ENCODE measurements around the gene PLXDC1. TPM values are rescaled to one million over a fixed set of nuclear protein-coding genes. Genes with fewer than 3 reads are reported as not detected.

The PLXDC1 gene
- total RNA-seq, 1 donor from 2014 or later = 0.28 TPM

GRCh38 chr17:39084558-39084957 lies 66.9 kb downstream of the PLXDC1 start:
- Mint-ChIP-seq H3K4me1 (peaks cover 4% of the 10 kb centered on the region), H3K27ac (ENCODE audit: unreplicated experiment) (no peak overlapping the region), H3K27me3 (ENCODE audit: low read depth) (no peaks in the 10 kb centered on the region), H3K4me3 (no peak overlapping the region), H3K9me3 (no peaks in the 10 kb centered on the region), H3K36me3 (ENCODE audit: low read depth) (no peaks in the 10 kb centered on the region)
- TF ChIP-seq CTCF (conservative IDR thresholded peaks at IDR 0.05) = no peak
- no peak for DNase-seq (ENCODE audit: low read depth, low spot score)

GRCh38 chr17:39083270-39083669 lies 68.2 kb downstream of the PLXDC1 start:
- Mint-ChIP-seq H3K9me3 (no peaks in the 10 kb centered on the region), H3K36me3 (ENCODE audit: low read depth) (no peaks in the 10 kb centered on the region), H3K27ac (ENCODE audit: unreplicated experiment) (no peak overlapping the region), H3K4me1 (peaks cover 4% of the 10 kb centered on the region), H3K27me3 (ENCODE audit: low read depth) (no peaks in the 10 kb centered on the region), H3K4me3 (no peak overlapping the region)
- no peak for TF ChIP-seq CTCF (conservative IDR thresholded peaks at IDR 0.05)
- DNase-seq (ENCODE audit: low read depth, low spot score) = no peak

GRCh38 chr17:39082482-39082881 lies 69.0 kb downstream of the PLXDC1 start:
- no peak overlapping the region for H3K27ac Mint-ChIP-seq (ENCODE audit: unreplicated experiment)
- no peak for TF ChIP-seq CTCF (conservative IDR thresholded peaks at IDR 0.05)
- H3K4me1 Mint-ChIP-seq = peaks cover 4% of the 10 kb centered on the region
- H3K9me3 Mint-ChIP-seq = no peaks in the 10 kb centered on the region
- no peak overlapping the region for H3K4me3 Mint-ChIP-seq
- no peaks in the 10 kb centered on the region for H3K36me3 Mint-ChIP-seq (ENCODE audit: low read depth)
- H3K27me3 Mint-ChIP-seq (ENCODE audit: low read depth) = no peaks in the 10 kb centered on the region
- no peak for DNase-seq (ENCODE audit: low read depth, low spot score)

GRCh38 chr17:39081851-39082250 lies 69.6 kb downstream of the PLXDC1 start:
- TF ChIP-seq CTCF (conservative IDR thresholded peaks at IDR 0.05) = no peak
- DNase-seq (ENCODE audit: low read depth, low spot score) = no peak
- Mint-ChIP-seq H3K9me3 (no peaks in the 10 kb centered on the region), H3K27me3 (ENCODE audit: low read depth) (no peaks in the 10 kb centered on the region), H3K36me3 (ENCODE audit: low read depth) (no peaks in the 10 kb centered on the region), H3K27ac (ENCODE audit: unreplicated experiment) (no peak overlapping the region), H3K4me3 (no peak overlapping the region), H3K4me1 (peaks cover 4% of the 10 kb centered on the region)

GRCh38 chr17:39080421-39081078 lies 70.9 kb downstream of the PLXDC1 start:
- DNase-seq (ENCODE audit: low read depth, low spot score) = no peak
- H3K4me1 Mint-ChIP-seq = peaks cover 4% of the 10 kb centered on the region
- TF ChIP-seq CTCF (conservative IDR thresholded peaks at IDR 0.05) = no peak
- H3K36me3 Mint-ChIP-seq (ENCODE audit: low read depth) = no peaks in the 10 kb centered on the region
- H3K27ac Mint-ChIP-seq (ENCODE audit: unreplicated experiment) = no peak overlapping the region
- H3K27me3 Mint-ChIP-seq (ENCODE audit: low read depth) = no peaks in the 10 kb centered on the region
- H3K9me3 Mint-ChIP-seq = no peaks in the 10 kb centered on the region
- H3K4me3 Mint-ChIP-seq = no peak overlapping the region
